RWPE1 (cell line): ENCODE measurements around the gene MYOM3.

ENCODE experiments used
- CTCF ChIA-PET: fragments of 350-600 bp; sonication (Branson Sonifier 250); formaldehyde crosslinking; extraction: SDS; loops from one replicate; lab custom pipeline; 2021; lab: Yijun Ruan, JAX
- POLR2A ChIA-PET: fragments of 400-600 bp; formaldehyde crosslinking; extraction: SDS; loops from one replicate; lab custom pipeline; 2020; ENCODE audit warnings: antibody characterized with exemption; ENCODE audit not compliant: low non-redundant PET; lab: Yijun Ruan, JAX
- DNase-seq: peaks from one replicate; pipeline ENCODE4 v3.0.0; 2012; ENCODE audit warnings: low spot score
- H3K27ac ChIP-seq: fragments of 450-650 bp; 2 replicates; pipeline ENCODE4 v1.5.1; 2017
- TF ChIP-seq, protein P1 (sequence below): fragments of 450-650 bp; conservative IDR thresholded peaks from 2 replicates; pipeline ENCODE4 v1.5.1; 2017; ENCODE audit warnings: low read depth, mild to moderate bottlenecking

Gene MYOM3

GRCh38 chr1:24096009-24096738, 15.8 kb downstream of the MYOM3 start:
- TF ChIP-seq, protein P1, sequence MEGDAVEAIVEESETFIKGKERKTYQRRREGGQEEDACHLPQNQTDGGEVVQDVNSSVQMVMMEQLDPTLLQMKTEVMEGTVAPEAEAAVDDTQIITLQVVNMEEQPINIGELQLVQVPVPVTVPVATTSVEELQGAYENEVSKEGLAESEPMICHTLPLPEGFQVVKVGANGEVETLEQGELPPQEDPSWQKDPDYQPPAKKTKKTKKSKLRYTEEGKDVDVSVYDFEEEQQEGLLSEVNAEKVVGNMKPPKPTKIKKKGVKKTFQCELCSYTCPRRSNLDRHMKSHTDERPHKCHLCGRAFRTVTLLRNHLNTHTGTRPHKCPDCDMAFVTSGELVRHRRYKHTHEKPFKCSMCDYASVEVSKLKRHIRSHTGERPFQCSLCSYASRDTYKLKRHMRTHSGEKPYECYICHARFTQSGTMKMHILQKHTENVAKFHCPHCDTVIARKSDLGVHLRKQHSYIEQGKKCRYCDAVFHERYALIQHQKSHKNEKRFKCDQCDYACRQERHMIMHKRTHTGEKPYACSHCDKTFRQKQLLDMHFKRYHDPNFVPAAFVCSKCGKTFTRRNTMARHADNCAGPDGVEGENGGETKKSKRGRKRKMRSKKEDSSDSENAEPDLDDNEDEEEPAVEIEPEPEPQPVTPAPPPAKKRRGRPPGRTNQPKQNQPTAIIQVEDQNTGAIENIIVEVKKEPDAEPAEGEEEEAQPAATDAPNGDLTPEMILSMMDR: no peak
- ChIA-PET POLR2A (no interaction called here), CTCF (interaction anchor here (0.6 to 0.9 kb wide), 2 partner anchors 25 to 409 kb away, joined by 3 to 5 read pairs; no protein-coding TSS in a partner anchor)
- H3K27ac ChIP-seq: no peak overlapping the region
- DNase-seq: no peak

- TF ChIP-seq, protein P1: no peak
- DNase-seq: no peak
- no peak overlapping the region for H3K27ac ChIP-seq
- POLR2A ChIA-PET: no interaction called here
- CTCF ChIA-PET: interaction anchor here (0.9 kb wide), 1 partner anchor 24 kb away, joined by 3 read pairs; no protein-coding TSS in a partner anchor
These were observed 16.6 kb downstream of the MYOM3 start for GRCh38 chr1:24095140-24095859.

- TF ChIP-seq, protein P1: no peak
- ChIA-PET CTCF (no interaction called here), POLR2A (interaction anchor here (0.7 kb wide), 1 partner anchor 85 kb away, joined by 4 read pairs; no protein-coding TSS in a partner anchor)
- H3K27ac ChIP-seq: no peak overlapping the region
- no peak for DNase-seq
These were observed 17.4 kb downstream of the MYOM3 start for GRCh38 chr1:24094554-24094953.

GRCh38 chr1:24093732-24094131, 18.2 kb downstream of the MYOM3 start:
- no peak for DNase-seq
- CTCF ChIA-PET: no interaction called here
- H3K27ac ChIP-seq: no peak overlapping the region
- TF ChIP-seq, protein P1: no peak
- POLR2A ChIA-PET: interaction anchor here (0.7 kb wide), 1 partner anchor 85 kb away, joined by 4 read pairs; no protein-coding TSS in a partner anchor

- DNase-seq: no peak
- ChIA-PET POLR2A (no interaction called here), CTCF (interaction anchor here (1.1 kb wide), 1 partner anchor 57 kb away, joined by 5 read pairs; no protein-coding TSS in a partner anchor)
- TF ChIP-seq, protein P1: no peak
- no peak overlapping the region for H3K27ac ChIP-seq
These were observed 19.0 kb downstream of the MYOM3 start for GRCh38 chr1:24092979-24093378.

- ChIA-PET POLR2A (no interaction called here), CTCF (no interaction called here)
- no peak for DNase-seq
- TF ChIP-seq, protein P1: no peak
- H3K27ac ChIP-seq: no peak overlapping the region
These were observed 19.9 kb downstream of the MYOM3 start for GRCh38 chr1:24091971-24092482.
